Stimulated activated CD8-positive, alpha-beta memory T cell treated with anti-CD3 and anti-CD28 coated beads, Interleukin-7, amount 100 ng/mL, for 48 hours (primary cell): Measurements from ENCODE around the gene KIAA1191.

Source experiments
- DNase-seq, 2 donors: peaks; one replicate each; pipeline ENCODE4 v3.0.0-alpha.2; 2020; ENCODE audit warnings: low read depth in 1 of 2; ENCODE audit errors: extremely low read depth in 1 of 2

The KIAA1191 gene

GRCh38 chr5:176366232-176366894, 4.8 kb upstream of the KIAA1191 start:
- DNase-seq: no peak

GRCh38 chr5:176365351-176366231, 4.0 kb upstream of the KIAA1191 start, which contains the start of gene ARL10:
ARL10 (plus strand) TSS chr5:176365487; CDS start chr5:176365564, 77 bp downstream.
- DNase-seq: peak; percentile 38 to 62

GRCh38 chr5:176364765-176365350, 3.3 kb upstream of the KIAA1191 start:
- DNase-seq: no peak

GRCh38 chr5:176362233-176362490, 598 bp upstream of the KIAA1191 start:
- DNase-seq: no peak

- DNase-seq: no peak
Measured at GRCh38 chr5:176360894-176361436, 599 bp downstream of the KIAA1191 start.

GRCh38 chr5:176359658-176360057, 1.9 kb downstream of the KIAA1191 start:
- no peak for DNase-seq

GRCh38 chr5:176356179-176356566, 5.4 kb downstream of the KIAA1191 start:
- no peak for DNase-seq

- DNase-seq: no peak
Measured at GRCh38 chr5:176355400-176356178, 6.0 kb downstream of the KIAA1191 start.

GRCh38 chr5:176353533-176353932, 8.0 kb downstream of the KIAA1191 start:
- no peak for DNase-seq

GRCh38 chr5:176352116-176352878, 9.3 kb downstream of the KIAA1191 start:
- no peak for DNase-seq

- DNase-seq: no peak
Measured at GRCh38 chr5:176350416-176350815, 11.1 kb downstream of the KIAA1191 start.

GRCh38 chr5:176342766-176343458, 18.7 kb downstream of the KIAA1191 start:
- no peak for DNase-seq

- no peak for DNase-seq
Measured at GRCh38 chr5:176342158-176342483, 19.4 kb downstream of the KIAA1191 start.

GRCh38 chr5:176341325-176342157, 20.0 kb downstream of the KIAA1191 start:
- DNase-seq: no peak

GRCh38 chr5:176339304-176339703, 22.3 kb downstream of the KIAA1191 start:
- no peak for DNase-seq

- DNase-seq: no peak
Measured at GRCh38 chr5:176337913-176338312, 23.7 kb downstream of the KIAA1191 start.

GRCh38 chr5:176334031-176334770, 27.4 kb downstream of the KIAA1191 start:
- no peak for DNase-seq

GRCh38 chr5:176320577-176320976, 41.0 kb downstream of the KIAA1191 start:
- DNase-seq: no peak
